AG04450 (cell line): Measurements from ENCODE around the gene TMEM126A. TPM values are rescaled to one million over a fixed set of nuclear protein-coding genes. Genes with fewer than 3 reads are reported as not detected.

Experiments used
- CTCF ChIA-PET: fragments of 300-600, 350-600 bp; formaldehyde crosslinking; extraction: SDS; loops from one replicate; lab custom pipeline; 2022; ENCODE audit warnings: antibody characterized with exemption, inconsistent platforms; lab: Charles Lee
- POLR2A ChIA-PET: fragments of 350-600 bp; formaldehyde crosslinking; extraction: SDS; loops from one replicate; lab custom pipeline; 2021; ENCODE audit warnings: antibody characterized with exemption, inconsistent platforms; lab: Yijun Ruan, JAX
- DNase-seq: peaks from one replicate; pipeline ENCODE4 v3.0.0-alpha.2; 2011; ENCODE audit warnings: low read depth, low spot score
- H3K27ac ChIP-seq: one replicate; pipeline ENCODE4 v1.5.1; 2012; ENCODE audit warnings: low read depth, low read length, control low read depth
- H3K27me3 ChIP-seq: one replicate; pipeline ENCODE4 v1.6.0; 2012; ENCODE audit warnings: low read length; ENCODE audit not compliant: control insufficient read depth, insufficient read depth
- H3K4me3 ChIP-seq: 2 replicates; pipeline ENCODE4 v1.5.1; 2011; ENCODE audit warnings: mild to moderate bottlenecking, low read depth, low read length, control low read depth
- H3K9me3 ChIP-seq: 2 replicates; pipeline ENCODE4 v1.5.1; 2012; ENCODE audit warnings: low read length; ENCODE audit not compliant: control insufficient read depth, insufficient read depth
- CTCF ChIP-seq: IDR thresholded peaks from 2 replicates; pipeline ENCODE4 v1.5.1; 2011; ENCODE audit warnings: low read depth, low read length, control low read depth, inconsistent platforms
- polyA plus RNA-seq: library from polyadenylated mRNA; depleted of rRNA; stranded (reverse); fragments of >200 nt; gene quantifications from 2 replicates; pipeline ENCODE4 v1.2.3, GENCODE V29; 2011

The TMEM126A gene
- polyA plus RNA-seq, 1 experiment = 104 TPM

- CTCF ChIA-PET = interaction anchor here (0.6 kb wide), 1 partner anchor 146 kb away, joined by 3 read pairs; no protein-coding TSS in a partner anchor
- no peak for TF ChIP-seq CTCF
- H3K27ac ChIP-seq = no peak overlapping the region
- peak overlapping the region; percentile 70 for H3K4me3 ChIP-seq
- POLR2A ChIA-PET = interaction anchor here (1.0 kb wide), 1 partner anchor 18 kb away, joined by 3 read pairs; the partner anchor contains the start of gene CREBZF
- H3K27me3 ChIP-seq = no peaks in the 10 kb centered on the region
- peak; percentile 32 for DNase-seq
- H3K9me3 ChIP-seq = no peaks in the 10 kb centered on the region
Observed at GRCh38 chr11:85682330-85683305, 34.9 kb downstream of the TMEM126A start.

- peak overlapping the region; percentile 69 for H3K4me3 ChIP-seq
- H3K27me3 ChIP-seq = no peaks in the 10 kb centered on the region
- no peaks in the 10 kb centered on the region for H3K9me3 ChIP-seq
- ChIA-PET CTCF (interaction anchor here (0.5 to 2.2 kb wide), 8 partner anchors 10 to 357 kb away, joined by 3 to 11 read pairs (median 5); partner anchors contain the start of genes CCDC83 and CREBZF), POLR2A (interaction anchor here (0.5 to 2.7 kb wide), 16 partner anchors 14 to 617 kb away, joined by 3 to 43 read pairs (median 6); partner anchors contain the start of genes CCDC83, CREBZF, DLG2 and TMEM126A)
- DNase-seq = peak; percentile 55
- peak overlapping the region; percentile 80 for H3K27ac ChIP-seq
- no peak for TF ChIP-seq CTCF
Observed at GRCh38 chr11:85685125-85685819, 37.5 kb downstream of the TMEM126A start.

GRCh38 chr11:85685820-85686459 lies 38.2 kb downstream of the TMEM126A start, which contains the start of gene CCDC89:
Gene CCDC89, minus strand, starts transcription at chr11:85686195. Its CDS starts 65 bp downstream, at chr11:85686130.
- DNase-seq = peak; percentile 97
- Histone ChIP-seq H3K9me3 (no peaks in the 10 kb centered on the region), H3K27ac (peak within 1 kb of the TSS; percentile 80), H3K27me3 (no peaks in the 10 kb centered on the region), H3K4me3 (peak within 1 kb of the TSS; percentile 69)
- CTCF ChIA-PET = interaction anchor here (0.5 to 2.2 kb wide), 10 partner anchors 10 to 607 kb away, joined by 3 to 11 read pairs (median 4); partner anchors contain the start of genes CCDC83 and CREBZF
- no peak for TF ChIP-seq CTCF
- POLR2A ChIA-PET = interaction anchor here (0.9 to 2.7 kb wide), 14 partner anchors 10 to 617 kb away, joined by 3 to 43 read pairs (median 6); partner anchors contain the start of genes CCDC83, CREBZF, DLG2 and TMEM126A

- ChIA-PET POLR2A (interaction anchor here (2.3 kb wide), 1 partner anchor 8 kb away, joined by 5 read pairs; the partner anchor contains the start of gene CCDC89), CTCF (interaction anchor here (1.0 to 2.6 kb wide), 10 partner anchors 8 to 160 kb away, joined by 3 to 19 read pairs (median 4); partner anchors contain the start of genes CCDC83 and CCDC89)
- Histone ChIP-seq H3K4me3 (no peak overlapping the region), H3K9me3 (no peaks in the 10 kb centered on the region), H3K27me3 (no peaks in the 10 kb centered on the region), H3K27ac (no peak overlapping the region)
- peak; percentile 54 for TF ChIP-seq CTCF
- no peak for DNase-seq
Observed at GRCh38 chr11:85694385-85694980, 46.7 kb downstream of the TMEM126A start.
